Suprapubic skin (tissue), 4 donors: ENCODE measurements around the gene ARHGEF7.

Source experiments
- CTCF ChIP-seq, 2 donors: fragments of 200-600 bp in 1 of 2; fragments of 450-650 bp in 1 of 2; sonication (generic) in 1 of 2; IDR thresholded peaks; one replicate each; pipeline ENCODE4 v1.5.1; 2016 to 2019; ENCODE audit warnings: antibody characterized with exemption in 2 of 2, mild to moderate bottlenecking in 1 of 2, moderate library complexity in 1 of 2
- POLR2A ChIP-seq, 2 donors: fragments of 450-650 bp; IDR thresholded peaks; one replicate each; pipeline ENCODE4 v1.6.1; 2017; ENCODE audit warnings: antibody characterized with exemption in 2 of 2, mild to moderate bottlenecking in 2 of 2, moderate library complexity in 2 of 2
- POLR2AphosphoS5 ChIP-seq, 3 donors: sonication (generic); formaldehyde crosslinking; IDR thresholded peaks; one replicate each; pipeline ENCODE4 v1.6.1; 2017; ENCODE audit warnings: antibody characterized with exemption in 3 of 3

GRCh38 chr13:111212517-111212873, 97.4 kb downstream of the ARHGEF7 start:
- no peak for TF ChIP-seq CTCF (IDR thresholded peaks at IDR 0.05)
- no peak for TF ChIP-seq POLR2AphosphoS5 (IDR thresholded peaks at IDR 0.05)
- TF ChIP-seq POLR2A (IDR thresholded peaks at IDR 0.05), result no peak
